GM12878 (cell line): Measurements from ENCODE around the gene PARVA. TPM values are rescaled to one million over a fixed set of nuclear protein-coding genes. Genes with fewer than 3 reads are reported as not detected.

Experiments used
- ATAC-seq: fragments of 200-7000 bp; cut with Tn5 transposase; 3 replicates; pipeline ENCODE4 v1.9.1; 2020; ENCODE audit warnings: mild to moderate bottlenecking, moderate library complexity
- BruUV-seq: library from RNA; stranded (reverse); fragments of 400-500 nt; replicated peaks from 2 replicates; lab custom pipeline; 2021; lab: Mats Ljungman, UMichigan
- CTCF ChIA-PET: fragments of 300-600 bp; sonication (Branson Sonifier 250); formaldehyde crosslinking; extraction: SDS; loops from one replicate; lab custom pipeline; 2021; ENCODE audit warnings: inconsistent platforms; lab: Yijun Ruan, JAX
- POLR2A ChIA-PET: fragments of 350-600 bp; formaldehyde crosslinking; extraction: SDS; loops from one replicate; lab custom pipeline; 2021; ENCODE audit warnings: inconsistent platforms; lab: Charles Lee
- RAD21 ChIA-PET: fragments of 300-600 bp; sonication (Branson Sonifier 250); formaldehyde crosslinking; loops from one replicate; lab custom pipeline; 2023; ENCODE audit warnings: antibody characterized with exemption; ENCODE audit not compliant: unreplicated experiment; lab: Charles Lee
- SMC1A ChIA-PET: fragments of 300-600 bp; sonication (Branson Sonifier 250); formaldehyde crosslinking; loops from one replicate; lab custom pipeline; 2023; ENCODE audit not compliant: unreplicated experiment, uncharacterized antibody; lab: Charles Lee
- DNase-seq: peaks from one replicate; pipeline ENCODE4 v3.0.0-alpha.2; 2011; ENCODE audit warnings: low read depth, low spot score
- FAIRE-seq: peaks from 3 replicates; lab custom pipeline; 2011; peaks lifted over from hg19 to GRCh38; lab: Jason Lieb, UNC
- H2AFZ ChIP-seq: 2 replicates; pipeline ENCODE4 v1.6.0; 2011; ENCODE audit warnings: low read depth, low read length, control low read depth; ENCODE audit not compliant: control insufficient read depth
- H3K27ac ChIP-seq: 2 replicates; pipeline ENCODE4 v1.5.1; 2011; ENCODE audit warnings: control low read depth; ENCODE audit not compliant: control insufficient read depth, insufficient read depth
- H3K27me3 ChIP-seq, 2 experiments: replicated peaks in 1 of 2; 2 replicates each; pipeline versions ENCODE4 v1.6.0 to v1.6.1; 2011; ENCODE audit warnings: low read length in 1 of 2; ENCODE audit not compliant: control insufficient read depth in 2 of 2, insufficient read depth in 2 of 2
- H3K36me3 ChIP-seq, 2 experiments: 2 replicates each; pipeline ENCODE4 v1.5.1; 2011; ENCODE audit warnings: low read length in 1 of 2; ENCODE audit not compliant: control insufficient read depth in 2 of 2, insufficient read depth in 2 of 2
- H3K4me1 ChIP-seq: 2 replicates; pipeline ENCODE4 v1.6.1; 2011; ENCODE audit warnings: mild to moderate bottlenecking, low read length, moderate library complexity, mixed read lengths; ENCODE audit not compliant: control insufficient read depth, insufficient read depth
- H3K4me2 ChIP-seq: 2 replicates; pipeline ENCODE4 v1.6.0; 2011; ENCODE audit warnings: control low read depth; ENCODE audit not compliant: control insufficient read depth, insufficient read depth
- H3K4me3 ChIP-seq: fragments of 200-600 bp; sonication (generic); 2 replicates; pipeline ENCODE4 v1.5.1; 2016
- H3K79me2 ChIP-seq: 2 replicates; pipeline ENCODE4 v1.6.0; 2011; ENCODE audit warnings: low read length; ENCODE audit not compliant: control insufficient read depth, insufficient read depth
- H3K9ac ChIP-seq: 2 replicates; pipeline ENCODE4 v1.8.0; 2011; ENCODE audit warnings: low read length, control low read depth, mixed read lengths; ENCODE audit not compliant: control insufficient read depth, insufficient read depth
- H3K9me3 ChIP-seq: replicated peaks from 3 replicates; pipeline ENCODE4 v1.5.1; 2011; ENCODE audit warnings: mild to moderate bottlenecking, low read length; ENCODE audit not compliant: control insufficient read depth, insufficient read depth
- H4K20me1 ChIP-seq: 2 replicates; pipeline ENCODE4 v1.6.0; 2011; ENCODE audit not compliant: control insufficient read depth, insufficient read depth
- CEBPZ ChIP-seq: fragments of 150-350 bp; IDR thresholded peaks from 2 replicates; pipeline ENCODE4 v1.6.1; 2016; ENCODE audit warnings: low read depth, low read length
- CHD1 ChIP-seq: IDR thresholded peaks from 2 replicates; pipeline ENCODE4 v1.6.1; 2012; ENCODE audit warnings: low read depth, low read length, improper control_type of control experiment
- E2F8 ChIP-seq: fragments of 450-650 bp; IDR thresholded peaks from 2 replicates; pipeline ENCODE4 v1.6.1; 2018; ENCODE audit warnings: mild to moderate bottlenecking, low read depth, moderate library complexity; ENCODE audit not compliant: partially characterized antibody
- E4F1 ChIP-seq: fragments of 450-650 bp; IDR thresholded peaks from 2 replicates; pipeline ENCODE4 v1.6.1; 2018; ENCODE audit warnings: borderline replicate concordance, mild to moderate bottlenecking; ENCODE audit not compliant: partially characterized antibody
- GABPA ChIP-seq: IDR thresholded peaks from 2 replicates; pipeline ENCODE4 v1.6.1; 2014; ENCODE audit warnings: antibody characterized with exemption, low read depth, mild to moderate bottlenecking, inconsistent platforms
- IRF4 ChIP-seq: IDR thresholded peaks from 2 replicates; pipeline ENCODE4 v1.6.1; 2011; ENCODE audit warnings: low read depth, low read length
- PBX3 ChIP-seq: IDR thresholded peaks from 2 replicates; pipeline ENCODE4 v1.6.1; 2011; ENCODE audit warnings: mild to moderate bottlenecking, low read depth, low read length, moderate library complexity; ENCODE audit not compliant: insufficient replicate concordance
- POLR2AphosphoS5 ChIP-seq: IDR thresholded peaks from 2 replicates; pipeline ENCODE4 v1.6.1; 2011; ENCODE audit warnings: mild to moderate bottlenecking, low read length, inconsistent platforms
- RAD21 ChIP-seq: IDR thresholded peaks from 2 replicates; pipeline ENCODE4 v1.6.1; 2011; ENCODE audit warnings: mild to moderate bottlenecking, low read depth, low read length, moderate library complexity; ENCODE audit not compliant: insufficient read depth
- SMC3 ChIP-seq: IDR thresholded peaks from 2 replicates; pipeline ENCODE4 v1.6.1; 2011; ENCODE audit warnings: low read length, improper control_type of control experiment, borderline replicate concordance
- STAT1 ChIP-seq: fragments of 450-650 bp; conservative IDR thresholded peaks from 2 replicates; pipeline ENCODE4 v1.6.1; 2014; ENCODE audit warnings: antibody characterized with exemption, mild to moderate bottlenecking
- YBX1 ChIP-seq: fragments of 450-650 bp; IDR thresholded peaks from 2 replicates; pipeline ENCODE4 v1.6.1; 2016; ENCODE audit warnings: antibody characterized with exemption
- ZBED1 ChIP-seq: IDR thresholded peaks from 2 replicates; pipeline ENCODE4 v1.6.1; 2016; ENCODE audit warnings: borderline replicate concordance
- ZZZ3 ChIP-seq: IDR thresholded peaks from 2 replicates; pipeline ENCODE4 v1.6.1; 2011; ENCODE audit warnings: low read depth; ENCODE audit not compliant: control insufficient read depth, insufficient read length
- WGBS: methylation state at CpG from one replicate; pipeline ENCODE4 v1.1.6; 2016; ENCODE audit warnings: low lambda C conversion rate; ENCODE audit not compliant: insufficient replicate concordance, insufficient coverage; ENCODE audit errors: missing lambda C conversion rate; 5-methylcytosine and 5-hydroxymethylcytosine counted together
- in situ Hi-C: fragments of 300-500 bp; cut with MboI; formaldehyde crosslinking; loops from 9 replicates; pipeline ENCODE4 v1.14.3; 2018; ENCODE audit warnings: mixed read lengths
- intact Hi-C: fragments of 100-400 bp; cut with micrococcal nuclease; formaldehyde crosslinking; loops from one replicate; pipeline ENCODE4 v1.14.2; 2022; ENCODE audit not compliant: unreplicated experiment
- polyA plus RNA-seq, 11 experiments: library from polyadenylated mRNA; depleted of rRNA in 4 of 11; unstranded in 6 of 11; stranded (reverse) in 5 of 11; fragments of >200 nt; fragmentation: Nextera tagmentation in 4 of 11; fragmentation: Illumina TruSeq in 1 of 11; extraction: Ambion mirVana in 4 of 11; extraction: Trizol in 1 of 11; gene quantifications; 1 replicate in 1 of 11; 2 replicates in 10 of 11; pipeline versions ENCODE4 v1.2.1 to v1.2.3, GENCODE V29; 2011 to 2016; ENCODE audit warnings: inconsistent platforms in 2 of 11, missing spikeins in 2 of 11, low read depth in 1 of 11
- total RNA-seq, 4 experiments: library from RNA; depleted of rRNA in 3 of 4; stranded (reverse); fragments of >200 nt in 3 of 4; fragmentation: Illumina TruSeq in 1 of 4; extraction: Trizol in 1 of 4; gene quantifications; 2 replicates each; pipeline versions ENCODE4 v1.2.1 to v1.2.3, GENCODE V29; 2013 to 2021

PARVA gene
- total and polyA plus RNA-seq, 10 of the 15 experiments (the other 5 are each of a cell fraction or from before 2014, with no cell fraction given), result 0.01 to 0.44 (median 0.03) TPM; not detected in 7

GRCh38 chr11:12434325-12434654 is 56.9 kb downstream of the PARVA start:
- no peak overlapping the region for H3K4me2 ChIP-seq
- FAIRE-seq, result no peak
- TF ChIP-seq IRF4, result no peak
- no peak for TF ChIP-seq ZZZ3
- no peak for TF ChIP-seq CHD1
- TF ChIP-seq GABPA, result no peak
- no peak for TF ChIP-seq SMC3
- TF ChIP-seq PBX3, result no peak
- no peak for TF ChIP-seq E4F1
- no peak for TF ChIP-seq YBX1
- TF ChIP-seq RAD21, result no peak
- TF ChIP-seq ZBED1, result no peak
- no peak for TF ChIP-seq E2F8
- no peak for TF ChIP-seq POLR2AphosphoS5
- no peak for TF ChIP-seq STAT1
- TF ChIP-seq CEBPZ, result no peak

More at GRCh38 chr11:12434325-12434654, 56.9 kb downstream of the PARVA start:
- DNase-seq (no peak), ATAC-seq (no peak)
- ChIA-PET SMC1A (no interaction called here), CTCF (no interaction called here), POLR2A (no interaction called here), RAD21 (no interaction called here)
- no TSS peak for BruUV-seq
- no peaks in the 10 kb centered on the region for H3K4me1 ChIP-seq
- H3K9me3 ChIP-seq, result no peaks in the 10 kb centered on the region
- no peak overlapping the region for H3K4me3 ChIP-seq
- no peak overlapping the region for H3K9ac ChIP-seq
- no peak overlapping the region for H2AFZ ChIP-seq
- no peaks in the 10 kb centered on the region for H3K79me2 ChIP-seq
- H3K27ac ChIP-seq, result no peak overlapping the region
- no peaks in the 10 kb centered on the region for H4K20me1 ChIP-seq
- in situ Hi-C loops (no loop called here), intact Hi-C loops (no loop called here)
- H3K27me3 ChIP-seq, result no peaks in the 10 kb centered on the region
- 21% methylated on average over 4 of the region's 4 CpGs for WGBS
- no peaks in the 10 kb centered on the region for H3K36me3 ChIP-seq
